HG03342 (cell line): ENCODE results near the gene ADIRF.
"Not testable (repeated sequence)": the region's sequence is repeated elsewhere in the genome, so short reads cannot be mapped to it uniquely, and the experiment has no call there.

Experiments
- ATAC-seq: cut with Tn5 transposase; IDR thresholded peaks from one replicate; pipeline ENCODE4 v1.9.1; 2021; ENCODE audit warnings: mild to moderate bottlenecking, moderate library complexity; ENCODE audit not compliant: unreplicated experiment

Gene ADIRF

GRCh38 chr10:87019504-87019903 lies 51.2 kb downstream of the ADIRF start:
- ATAC-seq: not testable (repeated sequence)

GRCh38 chr10:87020056-87020455 lies 51.8 kb downstream of the ADIRF start, which contains the start of gene FAM25A:
Gene FAM25A (plus strand): TSS chr10:87020294. CDS start chr10:87020325, 31 bp downstream.
- not testable (repeated sequence) for ATAC-seq
